Measurements from ENCODE around the gene PTPN4.

PTPN4 gene

DNA sequence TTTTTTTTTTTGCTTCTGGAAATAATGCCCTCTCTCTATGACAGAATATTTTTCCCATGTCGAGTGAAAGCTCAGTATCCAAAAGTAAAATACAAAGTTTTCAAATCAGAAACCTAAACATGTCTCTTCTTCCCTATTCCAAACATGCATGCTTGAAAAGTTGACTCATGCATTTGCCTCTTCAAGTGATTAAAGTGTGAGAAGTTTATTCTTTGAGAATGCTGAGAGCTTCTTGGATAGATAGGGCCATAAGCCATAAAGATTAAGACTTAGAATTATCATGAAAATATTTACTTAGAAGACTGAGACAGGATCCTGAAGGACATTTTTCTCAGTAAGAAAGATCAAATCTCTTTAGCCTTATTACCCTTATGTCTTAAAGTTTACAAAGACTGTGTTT is 154.5 kb downstream of the PTPN4 start:
- TF ChIP-seq POLR2A (IDR thresholded peaks at IDR 0.05; ENCODE audit: low read length) (no peak), GATA1 (IDR thresholded peaks at IDR 0.05; ENCODE audit: low read depth, low read length) (no peak)
- DNase-seq = no peak

DNA sequence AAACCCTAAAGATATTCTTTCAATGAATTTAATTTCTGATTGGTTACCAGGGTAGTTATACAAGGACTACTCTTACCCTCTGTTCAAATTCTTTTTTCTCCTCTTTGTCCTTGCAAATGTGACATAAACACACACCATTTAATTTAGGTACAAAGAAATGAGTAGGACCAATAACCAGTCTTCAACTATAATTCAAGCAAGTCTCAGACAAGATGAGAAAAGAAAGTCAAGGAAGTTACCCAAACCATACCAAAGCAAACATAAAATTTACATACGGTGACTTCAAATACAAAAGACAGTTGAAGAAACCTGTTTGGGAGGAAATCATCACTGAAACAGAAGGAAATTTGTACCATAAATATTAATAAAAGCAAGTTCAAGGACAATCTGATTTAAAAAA is 162.1 kb downstream of the PTPN4 start:
- no peak for DNase-seq
- TF ChIP-seq POLR2A (IDR thresholded peaks at IDR 0.05; ENCODE audit: low read length) (no peak), GATA1 (IDR thresholded peaks at IDR 0.05; ENCODE audit: low read depth, low read length) (no peak)

DNA sequence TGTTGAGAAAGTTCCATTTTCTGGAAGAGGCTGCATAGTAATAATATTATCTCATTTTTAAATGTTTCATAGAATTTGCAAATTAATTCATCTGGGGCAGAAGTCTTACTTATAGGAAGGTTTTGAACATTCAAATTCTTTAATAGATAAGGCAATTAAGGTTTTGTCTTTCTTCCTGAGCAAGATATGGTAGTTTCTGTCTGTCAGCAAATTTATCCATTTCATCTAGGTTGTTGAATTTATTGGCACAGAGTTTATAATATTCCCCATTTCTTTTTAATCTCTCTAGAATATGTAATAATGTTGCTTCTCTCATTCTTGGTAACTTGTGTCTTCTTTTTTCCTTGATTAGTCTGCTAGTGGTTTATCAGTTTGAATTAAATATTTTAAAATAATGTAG is 163.0 kb downstream of the PTPN4 start:
- TF ChIP-seq GATA1 (IDR thresholded peaks at IDR 0.05; ENCODE audit: low read depth, low read length) = no peak
- TF ChIP-seq POLR2A (IDR thresholded peaks at IDR 0.05; ENCODE audit: low read length) = no peak
- DNase-seq = no peak

DNA sequence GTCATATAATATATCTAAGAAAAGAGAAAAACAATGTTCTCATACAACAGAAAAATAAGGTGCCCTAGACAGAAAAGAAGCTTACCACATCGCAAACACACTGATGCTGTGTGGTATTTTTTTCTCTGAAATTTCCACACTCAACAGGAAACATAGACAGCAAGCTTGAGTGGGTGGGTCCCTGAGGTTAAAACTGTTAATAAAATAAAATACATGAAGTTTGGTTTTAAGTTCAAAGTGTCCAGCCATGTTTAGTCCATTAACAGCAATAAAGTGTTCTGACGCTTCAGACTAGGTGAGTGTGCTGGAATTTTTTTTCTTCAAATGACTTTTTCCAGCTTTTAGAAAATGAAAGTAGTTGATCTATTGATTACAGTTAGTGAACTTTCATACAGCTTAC is 169.8 kb downstream of the PTPN4 start:
- DNase-seq = no peak
- no peak for TF ChIP-seq GATA1 (IDR thresholded peaks at IDR 0.05; ENCODE audit: low read depth, low read length)
- no peak for TF ChIP-seq POLR2A (IDR thresholded peaks at IDR 0.05; ENCODE audit: low read length)

DNA sequence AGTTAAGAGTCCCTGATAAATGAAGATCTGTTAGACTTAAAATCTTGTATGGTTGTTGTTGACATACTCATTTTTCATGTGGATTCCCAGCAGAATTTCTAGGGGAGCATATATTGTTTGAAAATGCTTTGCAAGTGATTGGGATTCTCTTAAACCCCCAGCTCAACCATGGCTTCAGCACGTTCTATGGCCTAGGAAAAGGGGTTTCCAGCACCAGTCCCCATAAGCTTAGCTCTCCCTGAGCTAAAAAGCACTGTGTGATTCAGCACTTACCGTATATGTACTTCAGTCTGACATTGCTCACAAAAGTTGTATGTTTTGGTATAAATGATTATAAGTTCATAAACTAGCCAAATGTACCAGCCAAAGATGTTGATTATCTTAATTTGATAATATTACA is 173.1 kb downstream of the PTPN4 start:
- TF ChIP-seq GATA1 (IDR thresholded peaks at IDR 0.05; ENCODE audit: low read depth, low read length) (no peak), POLR2A (IDR thresholded peaks at IDR 0.05; ENCODE audit: low read length) (no peak)
- DNase-seq = no peak

DNA sequence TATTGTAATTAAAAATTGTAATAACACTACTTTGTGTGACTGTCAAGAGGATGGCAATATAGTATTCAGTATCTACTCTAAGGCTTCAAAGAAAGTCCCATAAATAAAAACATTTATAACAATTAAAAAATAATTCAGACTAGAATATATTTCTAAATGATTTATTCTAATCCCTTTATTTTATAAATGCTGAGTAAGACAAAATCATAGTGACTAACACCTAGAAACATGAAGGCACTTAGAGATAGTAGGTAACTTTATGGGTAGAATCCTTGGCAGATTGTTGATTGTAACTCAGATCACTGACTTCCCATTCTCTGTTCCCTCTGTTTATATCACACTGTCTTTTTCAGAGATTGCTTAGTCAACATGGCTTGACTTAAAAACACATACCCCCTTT is 174.6 kb downstream of the PTPN4 start:
- DNase-seq = no peak
- TF ChIP-seq POLR2A (IDR thresholded peaks at IDR 0.05; ENCODE audit: low read length) (no peak), GATA1 (IDR thresholded peaks at IDR 0.05; ENCODE audit: low read depth, low read length) (no peak)

DNA sequence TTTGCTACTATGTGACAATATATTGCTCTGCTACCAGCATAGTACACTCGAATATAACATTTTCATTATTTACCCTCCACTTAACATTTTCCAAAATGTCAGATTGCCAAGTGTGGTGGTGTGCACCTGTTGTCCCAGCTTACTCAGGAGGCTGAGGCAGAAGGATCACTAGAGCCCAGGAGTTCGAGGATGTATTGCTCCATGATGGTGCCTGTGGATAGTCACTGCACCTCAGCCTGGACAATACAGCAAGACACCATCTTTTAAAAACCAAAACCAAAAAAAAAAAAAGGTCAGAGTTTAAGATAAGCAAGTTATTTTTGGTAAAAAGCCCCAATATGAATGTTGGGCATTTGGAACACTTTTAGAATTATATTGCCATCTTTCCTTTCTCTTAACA is 178.0 kb downstream of the PTPN4 start:
- TF ChIP-seq GATA1 (IDR thresholded peaks at IDR 0.05; ENCODE audit: low read depth, low read length) = no peak
- TF ChIP-seq POLR2A (IDR thresholded peaks at IDR 0.05; ENCODE audit: low read length) = no peak
- DNase-seq = no peak

DNA sequence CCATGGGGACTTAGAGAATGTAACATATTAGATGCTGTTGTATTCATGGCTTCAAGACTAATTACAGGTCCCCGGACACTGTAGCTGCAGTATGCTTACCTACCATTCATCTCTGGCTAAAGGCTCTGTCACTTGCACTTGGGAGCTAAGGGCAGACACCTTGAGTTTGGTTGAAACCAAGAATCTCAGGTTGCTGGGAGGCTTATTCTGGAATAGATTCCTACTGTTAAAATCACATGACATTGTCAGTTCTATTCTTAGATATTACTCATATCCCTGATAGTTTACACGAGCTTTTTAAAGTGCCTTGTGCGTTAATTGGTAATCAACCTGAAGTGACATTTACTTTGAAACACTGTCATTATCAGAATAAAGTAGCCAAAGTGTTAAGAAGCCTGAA is 180.2 kb downstream of the PTPN4 start:
- DNase-seq = no peak
- TF ChIP-seq GATA1 (IDR thresholded peaks at IDR 0.05; ENCODE audit: low read depth, low read length) (no peak), POLR2A (IDR thresholded peaks at IDR 0.05; ENCODE audit: low read length) (no peak)

DNA sequence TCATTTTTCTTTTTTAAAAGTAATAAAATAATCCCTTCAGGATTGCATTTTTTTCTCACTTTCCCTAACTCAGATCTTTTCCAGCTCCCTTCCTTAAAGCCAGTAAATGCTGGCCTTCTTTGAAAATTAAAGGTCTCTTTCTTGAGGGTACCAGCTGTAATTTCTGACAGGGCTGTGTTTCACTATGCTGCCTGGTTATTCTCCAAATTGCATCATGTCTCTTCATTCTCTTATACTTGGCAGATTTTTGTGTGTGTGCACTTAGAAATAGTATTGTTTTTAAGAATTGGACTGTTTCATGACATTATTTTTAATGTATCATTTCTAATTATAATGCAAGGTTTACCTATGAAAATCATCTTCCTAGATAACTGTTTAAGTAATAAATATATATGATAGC is 181.1 kb downstream of the PTPN4 start:
- DNase-seq = no peak
- no peak for TF ChIP-seq GATA1 (IDR thresholded peaks at IDR 0.05; ENCODE audit: low read depth, low read length)
- TF ChIP-seq POLR2A (IDR thresholded peaks at IDR 0.05; ENCODE audit: low read length) = no peak

DNA sequence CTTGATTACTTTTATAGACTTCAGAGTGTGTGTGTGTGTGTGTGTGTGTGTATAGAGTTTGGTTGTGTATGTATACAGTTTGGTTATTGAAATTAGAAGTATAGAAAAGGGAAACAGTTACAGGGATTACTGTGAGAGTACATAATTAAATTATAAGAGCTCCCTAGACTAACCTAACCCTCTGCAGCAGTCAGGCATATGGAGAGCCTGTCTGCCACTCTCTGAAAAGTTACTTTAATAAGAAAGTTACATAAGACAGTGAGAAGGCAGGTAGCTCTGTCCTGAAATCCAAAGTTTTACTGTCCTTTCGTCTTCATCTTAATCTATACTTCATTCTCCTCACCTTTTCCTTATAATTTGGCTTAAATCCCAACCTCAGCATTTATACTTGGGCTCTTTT is 181.7 kb downstream of the PTPN4 start:
- DNase-seq = no peak
- TF ChIP-seq GATA1 (IDR thresholded peaks at IDR 0.05; ENCODE audit: low read depth, low read length) (no peak), POLR2A (IDR thresholded peaks at IDR 0.05; ENCODE audit: low read length) (no peak)

DNA sequence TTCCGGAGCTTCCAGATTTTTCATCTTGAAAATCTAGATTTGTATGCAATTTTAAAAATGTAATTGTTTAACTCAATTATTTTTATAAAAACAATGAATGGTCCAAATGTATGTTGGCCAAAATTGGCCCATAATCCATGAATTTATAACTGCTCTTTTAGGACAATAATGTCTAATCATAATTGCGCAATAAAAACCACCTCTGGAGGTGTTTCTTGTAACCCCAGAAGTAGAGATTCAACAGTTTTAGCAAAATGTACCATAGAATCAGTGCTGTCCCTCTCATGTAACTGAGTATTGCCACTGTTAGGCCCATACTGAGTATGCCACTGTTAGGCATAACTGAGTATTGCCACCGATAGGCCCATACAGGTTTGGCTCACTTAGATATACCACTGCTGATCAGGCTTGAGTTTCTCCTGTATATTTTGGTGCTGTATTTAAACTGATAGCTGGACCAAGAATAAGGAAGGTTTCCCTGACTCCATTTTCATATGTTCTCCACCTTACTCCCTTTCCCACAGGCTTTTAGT is 182.3 kb downstream of the PTPN4 start:
- TF ChIP-seq POLR2A (IDR thresholded peaks at IDR 0.05; ENCODE audit: low read length) (no peak), GATA1 (IDR thresholded peaks at IDR 0.05; ENCODE audit: low read depth, low read length) (no peak)

DNA sequence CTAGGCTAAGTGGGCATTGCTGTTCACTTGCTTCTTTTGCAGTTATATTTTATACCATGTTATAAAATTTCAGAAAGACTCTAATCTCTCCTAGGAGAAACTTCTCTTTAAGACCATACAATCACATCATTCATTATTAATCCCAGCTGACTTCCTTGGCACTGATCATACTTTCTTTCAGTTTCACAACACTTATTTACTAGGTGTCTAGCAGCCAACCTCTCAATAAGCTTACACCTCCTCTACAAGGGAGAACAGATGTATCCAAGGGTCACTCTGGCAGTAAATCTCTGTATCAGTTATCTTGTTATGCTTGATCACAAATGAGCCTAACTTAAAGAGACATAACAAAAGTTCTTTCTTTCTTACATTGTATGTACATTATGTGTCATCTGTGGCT is 183.3 kb downstream of the PTPN4 start:
- no peak for DNase-seq
- TF ChIP-seq POLR2A (IDR thresholded peaks at IDR 0.05; ENCODE audit: low read length) (no peak), GATA1 (IDR thresholded peaks at IDR 0.05; ENCODE audit: low read depth, low read length) (no peak)

More for the DNA sequence above, 182.3 kb downstream of the PTPN4 start:
- no peak for DNase-seq

DNA sequence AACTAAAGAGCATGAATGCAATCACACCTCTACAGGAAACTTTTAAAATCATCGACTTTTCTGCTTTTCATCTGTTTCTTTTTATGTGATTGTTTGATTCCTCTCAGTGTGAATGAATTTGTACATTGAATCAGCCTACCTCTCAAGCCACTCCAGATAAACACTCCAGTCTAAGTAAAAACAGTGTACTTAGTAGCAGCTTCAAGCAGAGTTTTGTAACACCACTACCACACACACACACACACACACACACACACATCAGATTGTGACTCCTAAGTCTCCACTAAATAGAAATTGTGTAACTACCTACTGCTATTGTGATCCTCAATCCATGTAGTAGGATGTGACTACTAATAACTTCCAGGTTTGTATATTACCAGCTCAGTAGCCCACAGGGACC is 187.8 kb downstream of the PTPN4 start:
- no peak for DNase-seq
- TF ChIP-seq GATA1 (IDR thresholded peaks at IDR 0.05; ENCODE audit: low read depth, low read length) = no peak
- TF ChIP-seq POLR2A (IDR thresholded peaks at IDR 0.05; ENCODE audit: low read length) = no peak

DNA sequence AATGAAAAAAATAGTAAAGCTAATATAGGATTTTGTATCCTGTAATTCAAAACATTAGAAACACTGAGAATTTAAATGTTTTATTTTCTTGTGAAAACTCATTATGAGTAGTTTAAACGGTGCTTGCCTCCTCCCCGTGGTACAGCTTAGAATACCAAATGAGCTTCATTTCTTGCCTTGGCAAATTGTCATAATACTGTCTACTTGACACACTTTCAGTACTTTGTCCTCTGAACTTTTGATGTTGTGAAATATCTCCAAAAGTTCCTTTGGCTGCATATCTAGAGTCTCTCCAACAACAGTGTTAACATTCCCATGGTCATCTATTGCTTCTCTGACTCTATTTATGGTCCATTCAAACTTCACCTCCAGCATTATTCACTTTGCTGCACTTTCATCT is 191.2 kb downstream of the PTPN4 start:
- TF ChIP-seq POLR2A (IDR thresholded peaks at IDR 0.05; ENCODE audit: low read length) (no peak), GATA1 (IDR thresholded peaks at IDR 0.05; ENCODE audit: low read depth, low read length) (no peak)
- no peak for DNase-seq

DNA sequence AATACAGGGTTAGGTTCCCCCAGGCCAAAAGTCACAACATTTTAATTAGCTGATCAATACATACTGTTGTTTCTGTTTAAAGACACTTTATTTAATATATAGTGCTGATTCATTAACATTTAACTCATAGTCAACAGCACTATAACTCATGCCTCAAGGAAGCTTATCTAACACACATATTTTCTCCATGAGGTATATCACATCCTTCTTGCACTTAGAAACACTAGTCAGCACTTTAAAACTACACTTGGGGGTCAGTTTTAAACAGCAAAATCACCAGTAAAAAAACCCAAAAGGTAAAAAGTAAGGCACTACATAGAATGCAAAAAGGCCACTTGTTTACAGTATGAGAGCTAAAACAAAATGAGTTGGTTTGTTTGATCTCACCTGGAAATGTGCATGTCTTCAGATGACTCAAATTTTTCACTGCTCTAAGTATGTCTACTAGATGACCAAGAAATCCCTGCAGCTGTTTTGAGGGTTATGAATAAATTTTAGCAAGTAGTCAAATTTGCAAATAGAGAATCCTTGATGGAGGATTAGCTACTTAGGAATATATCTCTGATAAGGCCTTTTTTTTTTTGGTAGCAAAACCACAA is 199.0 kb downstream of the PTPN4 start:
- TF ChIP-seq GATA1 (IDR thresholded peaks at IDR 0.05; ENCODE audit: low read depth, low read length) (no peak), POLR2A (IDR thresholded peaks at IDR 0.05; ENCODE audit: low read length) (no peak)
- no peak for DNase-seq

DNA sequence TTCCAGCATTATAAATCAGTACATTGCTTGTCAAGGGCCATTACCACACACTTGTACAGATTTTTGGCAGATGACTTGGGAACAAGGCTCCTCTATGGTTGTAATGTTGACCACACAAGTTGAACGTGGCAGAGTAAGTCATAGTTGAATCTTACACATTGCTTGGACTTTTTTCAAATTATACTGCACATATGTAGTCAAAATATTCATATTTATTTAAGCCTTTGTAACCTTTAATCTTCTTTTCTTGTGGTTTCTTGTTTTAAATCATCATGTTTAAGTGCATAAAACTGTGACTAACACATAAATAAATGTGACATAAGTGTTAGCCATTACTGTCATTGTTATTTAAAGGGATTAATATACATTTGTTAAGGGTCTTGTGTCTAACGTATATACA is 201.1 kb downstream of the PTPN4 start:
- no peak for DNase-seq

More for the DNA sequence above, 201.1 kb downstream of the PTPN4 start:
- TF ChIP-seq POLR2A (IDR thresholded peaks at IDR 0.05; ENCODE audit: low read length) (no peak), GATA1 (IDR thresholded peaks at IDR 0.05; ENCODE audit: low read depth, low read length) (no peak)

Data from erythroblast (primary cell).